Mucosa of rectum (tissue), 2 donors: ENCODE data around the gene AK5.

ENCODE experiments used
- H3K27ac ChIP-seq, 2 donors: one replicate each; pipeline ENCODE4 v1.7.0; 2013; ENCODE audit warnings: inconsistent platforms in 2 of 2, low read depth in 2 of 2, low read length in 2 of 2
- H3K27me3 ChIP-seq, 2 donors: one replicate each; pipeline ENCODE4 v1.7.0; 2013; ENCODE audit warnings: low read length in 2 of 2; ENCODE audit not compliant: control insufficient read depth in 2 of 2, insufficient read depth in 2 of 2
- H3K36me3 ChIP-seq, 2 donors: one replicate each; pipeline ENCODE4 v1.7.0; 2013; ENCODE audit warnings: low read length in 2 of 2; ENCODE audit not compliant: control insufficient read depth in 2 of 2, insufficient read depth in 2 of 2
- H3K4me1 ChIP-seq, 2 donors: one replicate each; pipeline ENCODE4 v1.7.0; 2013; ENCODE audit warnings: low read length in 2 of 2, mild to moderate bottlenecking in 1 of 2; ENCODE audit not compliant: control insufficient read depth in 2 of 2, insufficient read depth in 2 of 2
- H3K4me3 ChIP-seq, 2 donors: one replicate each; pipeline ENCODE4 v1.7.0; 2013; ENCODE audit warnings: low read length in 2 of 2
- H3K9ac ChIP-seq, 2 donors: one replicate each; pipeline ENCODE4 v1.7.0; 2013; ENCODE audit warnings: low read length in 2 of 2, low read depth in 1 of 2, mild to moderate bottlenecking in 1 of 2
- H3K9me3 ChIP-seq, 2 donors: one replicate each; pipeline ENCODE4 v1.7.0; 2013; ENCODE audit warnings: low read length in 2 of 2; ENCODE audit not compliant: control insufficient read depth in 2 of 2
- donor health status: healthy.
- donor health status: Normal muscosa, but diverticular disease.

The AK5 gene

DNA sequence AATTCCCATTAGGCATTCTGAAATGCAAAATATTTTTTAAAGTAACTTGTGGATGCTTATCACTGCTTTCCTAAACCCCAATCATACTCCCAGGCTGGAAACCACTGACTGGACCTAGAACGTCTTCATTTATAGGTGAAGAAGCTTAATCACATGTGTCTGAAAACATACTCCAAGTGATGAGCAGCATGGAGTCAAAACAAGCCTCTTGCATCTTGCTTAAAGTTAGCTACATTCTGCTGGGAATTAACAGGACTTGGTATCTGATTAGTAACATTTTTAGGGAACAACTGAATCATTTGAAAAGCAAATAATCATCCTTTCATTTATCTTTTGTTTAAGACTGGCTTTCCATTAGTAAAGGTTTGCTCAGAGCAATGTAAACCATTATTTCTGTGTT is 105.7 kb downstream of the AK5 start:
- H3K4me1 ChIP-seq: no peaks in the 10 kb centered on the region
- H3K36me3 ChIP-seq: no peaks in the 10 kb centered on the region
- no peaks in the 10 kb centered on the region for H3K9me3 ChIP-seq
- H3K9ac ChIP-seq: no peak overlapping the region
- no peaks in the 10 kb centered on the region for H3K27me3 ChIP-seq
- no peak overlapping the region for H3K4me3 ChIP-seq
- H3K27ac ChIP-seq: no peak overlapping the region

DNA sequence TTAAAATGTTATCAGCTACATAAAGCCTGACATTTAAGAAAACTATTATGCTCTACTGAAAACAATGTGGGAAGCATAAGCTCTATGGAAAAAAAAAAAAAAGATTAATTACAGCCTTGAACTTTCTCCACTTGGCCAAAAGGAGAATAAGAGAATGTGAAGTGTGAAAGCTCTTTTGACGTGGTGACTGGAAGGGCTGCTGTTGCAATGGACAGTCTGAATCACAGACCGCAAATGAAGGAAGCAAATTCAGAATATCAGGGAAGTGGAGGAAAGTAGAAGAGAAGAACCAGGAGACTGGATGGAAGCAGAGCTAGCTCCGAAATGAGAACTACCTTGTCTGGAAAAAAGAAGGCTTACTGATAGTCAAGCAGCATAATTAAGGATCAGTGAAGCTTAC is 106.8 kb downstream of the AK5 start:
- Histone ChIP-seq H3K27ac (no peak overlapping the region), H3K9me3 (no peaks in the 10 kb centered on the region), H3K27me3 (no peaks in the 10 kb centered on the region), H3K9ac (no peak overlapping the region), H3K36me3 (no peaks in the 10 kb centered on the region), H3K4me1 (no peaks in the 10 kb centered on the region), H3K4me3 (no peak overlapping the region)

DNA sequence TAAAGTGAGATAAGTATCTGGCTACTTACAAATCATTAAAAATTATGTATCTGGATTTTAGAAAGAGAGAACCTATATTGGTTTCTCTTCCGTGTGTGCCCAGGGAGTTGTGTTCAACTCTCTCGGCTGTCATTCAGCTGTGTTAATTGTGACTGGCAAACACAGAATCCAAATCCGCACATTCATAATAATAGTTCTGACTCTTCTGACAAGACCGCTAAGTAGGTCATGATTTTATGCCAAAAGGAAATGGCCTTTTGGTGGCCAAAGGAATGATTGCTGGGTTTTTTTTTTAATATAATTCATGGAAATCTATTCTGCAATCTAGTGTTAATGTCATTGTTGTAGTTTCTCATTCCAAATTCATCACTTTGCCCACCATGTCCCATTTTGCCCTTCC is 110.7 kb downstream of the AK5 start:
- Histone ChIP-seq H3K27me3 (no peaks in the 10 kb centered on the region), H3K4me3 (no peak overlapping the region), H3K9me3 (no peaks in the 10 kb centered on the region), H3K36me3 (no peaks in the 10 kb centered on the region), H3K27ac (no peak overlapping the region), H3K9ac (no peak overlapping the region), H3K4me1 (no peaks in the 10 kb centered on the region)

DNA sequence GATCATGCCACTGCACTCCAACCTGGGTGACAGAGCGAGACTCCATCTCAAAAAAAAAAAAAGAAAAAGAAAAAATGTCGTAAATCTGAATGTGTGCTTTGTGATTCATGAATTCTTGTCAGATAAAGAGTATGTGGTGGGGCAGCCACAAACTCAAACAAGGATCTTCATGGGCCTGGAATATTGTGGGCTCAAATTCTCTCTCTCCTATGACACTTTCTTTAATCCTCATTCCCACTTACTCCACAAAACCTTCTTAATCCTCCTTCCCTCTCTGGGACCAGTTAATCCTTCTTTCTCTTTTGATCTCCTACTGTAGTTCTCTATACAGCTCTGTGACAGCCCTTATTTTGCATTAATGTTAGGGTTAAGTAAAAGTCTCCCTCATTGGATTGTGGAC is 112.3 kb downstream of the AK5 start:
- Histone ChIP-seq H3K27ac (no peak overlapping the region), H3K9ac (no peak overlapping the region), H3K4me1 (no peaks in the 10 kb centered on the region), H3K9me3 (no peaks in the 10 kb centered on the region), H3K36me3 (no peaks in the 10 kb centered on the region), H3K27me3 (no peaks in the 10 kb centered on the region), H3K4me3 (no peak overlapping the region)

- Histone ChIP-seq H3K9ac (no peak overlapping the region), H3K27ac (no peak overlapping the region), H3K4me3 (no peak overlapping the region), H3K36me3 (no peaks in the 10 kb centered on the region), H3K27me3 (no peaks in the 10 kb centered on the region), H3K9me3 (no peaks in the 10 kb centered on the region), H3K4me1 (no peaks in the 10 kb centered on the region)
Observed at GRCh38 chr1:77395051-77395450, 113.2 kb downstream of the AK5 start.

DNA sequence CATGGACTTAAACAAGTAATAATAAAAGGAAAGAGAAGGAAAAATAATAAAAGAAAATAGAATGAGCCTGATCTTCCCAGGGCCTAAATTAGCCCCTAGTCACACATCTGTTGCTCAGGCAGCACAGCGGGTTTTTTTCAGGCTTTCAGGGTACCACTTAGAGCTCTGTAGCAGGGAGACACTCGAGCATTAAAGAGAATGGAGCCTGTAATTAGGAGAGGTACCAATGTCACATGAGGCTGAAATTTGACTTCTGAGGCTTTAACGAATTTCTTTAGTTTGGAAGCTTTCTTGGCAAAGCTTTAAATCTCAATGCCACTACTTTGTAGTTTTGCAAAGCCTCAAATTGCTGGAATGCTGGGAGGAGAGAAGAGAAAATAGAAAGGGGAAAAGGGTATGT is 116.3 kb downstream of the AK5 start:
- Histone ChIP-seq H3K9me3 (no peaks in the 10 kb centered on the region), H3K27me3 (no peaks in the 10 kb centered on the region), H3K9ac (no peak overlapping the region), H3K36me3 (no peaks in the 10 kb centered on the region), H3K4me3 (no peak overlapping the region), H3K27ac (no peak overlapping the region), H3K4me1 (no peaks in the 10 kb centered on the region)

GRCh38 chr1:77399250-77400086 is 117.6 kb downstream of the AK5 start:
- Histone ChIP-seq H3K9ac (no peak overlapping the region), H3K27ac (no peak overlapping the region), H3K27me3 (no peaks in the 10 kb centered on the region), H3K4me3 (no peak overlapping the region), H3K36me3 (no peaks in the 10 kb centered on the region), H3K9me3 (no peaks in the 10 kb centered on the region), H3K4me1 (no peaks in the 10 kb centered on the region)

- Histone ChIP-seq H3K4me1 (no peaks in the 10 kb centered on the region), H3K9me3 (no peaks in the 10 kb centered on the region), H3K27ac (no peak overlapping the region), H3K9ac (no peak overlapping the region), H3K36me3 (no peaks in the 10 kb centered on the region), H3K4me3 (no peak overlapping the region), H3K27me3 (no peaks in the 10 kb centered on the region)
Observed at GRCh38 chr1:77400781-77401180, 119.0 kb downstream of the AK5 start.

- Histone ChIP-seq H3K4me3 (no peak overlapping the region), H3K9me3 (no peaks in the 10 kb centered on the region), H3K36me3 (no peaks in the 10 kb centered on the region), H3K9ac (no peak overlapping the region), H3K4me1 (no peaks in the 10 kb centered on the region), H3K27ac (no peak overlapping the region), H3K27me3 (no peaks in the 10 kb centered on the region)
Observed at GRCh38 chr1:77401384-77401783, 119.6 kb downstream of the AK5 start.

DNA sequence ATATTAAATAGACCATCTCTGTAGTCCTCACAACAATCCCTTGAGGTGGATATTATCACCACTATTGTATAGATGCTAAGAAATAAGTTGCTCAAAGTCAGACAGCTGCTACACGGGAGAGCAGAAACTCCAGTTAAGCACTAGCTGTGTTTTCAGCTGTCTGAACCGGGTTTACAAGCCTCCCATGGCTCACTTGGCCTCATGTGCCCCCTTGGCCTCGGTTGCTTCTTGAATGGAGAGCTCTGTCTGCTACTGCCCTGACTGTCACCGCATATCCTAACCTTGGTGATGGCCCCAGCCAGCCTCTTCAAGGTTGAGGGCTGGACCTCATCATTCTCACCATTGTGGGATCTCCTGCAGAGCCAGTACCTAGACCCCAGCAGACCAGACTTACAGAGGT is 123.4 kb downstream of the AK5 start:
- no peak overlapping the region for H3K9ac ChIP-seq
- H3K36me3 ChIP-seq: no peaks in the 10 kb centered on the region

More for the DNA sequence above, 123.4 kb downstream of the AK5 start:
- Histone ChIP-seq H3K9me3 (no peaks in the 10 kb centered on the region), H3K27me3 (no peaks in the 10 kb centered on the region), H3K27ac (no peak overlapping the region), H3K4me1 (no peaks in the 10 kb centered on the region), H3K4me3 (no peak overlapping the region)
